ENCODE data around the gene PRKCE.
"Not testable (repeated sequence)": the region's sequence is repeated elsewhere in the genome, so short reads cannot be mapped to it uniquely, and the experiment has no call there.

PRKCE gene

DNA sequence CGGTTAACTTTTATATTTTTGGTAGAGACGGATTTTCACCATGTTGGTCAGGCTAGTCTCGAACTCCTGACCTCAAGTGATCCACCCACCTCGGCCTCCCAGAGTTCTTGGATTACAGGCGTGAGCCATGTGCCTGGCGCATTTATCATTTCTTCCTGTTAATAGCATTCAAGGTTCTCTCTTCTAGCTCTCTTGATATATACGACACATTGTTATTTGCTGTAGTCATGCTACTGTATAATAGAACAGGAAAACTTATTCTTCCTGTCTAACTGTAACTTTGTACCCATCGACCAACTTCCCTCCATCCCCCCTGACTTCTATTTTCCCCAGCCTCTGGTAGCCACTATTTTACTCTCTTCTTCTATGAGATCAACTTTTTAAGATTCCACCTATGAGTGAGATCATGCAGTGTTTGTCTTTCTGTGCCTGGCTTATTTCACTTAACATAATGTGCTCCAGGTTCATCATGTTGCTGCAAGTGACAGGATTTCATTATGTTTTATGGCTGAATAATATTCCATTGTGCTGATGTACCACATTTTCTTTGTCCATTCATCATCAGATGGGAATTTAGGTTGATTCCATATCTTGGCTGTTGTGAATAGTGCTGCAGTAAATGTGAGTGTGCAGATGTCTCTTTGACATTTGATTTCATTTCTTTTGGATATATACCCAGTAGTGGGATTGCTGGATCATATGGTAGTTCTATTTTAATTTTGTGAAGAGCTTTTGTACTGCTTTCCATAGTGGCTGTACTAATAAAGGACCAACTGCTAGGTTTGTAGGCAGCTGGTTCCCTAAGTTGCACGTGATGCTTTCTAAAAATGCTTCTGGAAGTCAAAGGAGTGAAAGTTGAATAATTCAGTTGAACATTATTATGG lies 205.2 kb downstream of the PRKCE start:
- Histone ChIP-seq H3K27ac (ENCODE audit: low read depth, low read length) (no peak overlapping the region), H3K4me1 (ENCODE audit: insufficient read depth, low read length) (peaks cover 64% of the 10 kb centered on the region), H3K27me3 (ENCODE audit: control insufficient read depth in 1 of 2, insufficient read depth in 2 of 2, low read length in 2 of 2) (no peaks in the 10 kb centered on the region)

DNA sequence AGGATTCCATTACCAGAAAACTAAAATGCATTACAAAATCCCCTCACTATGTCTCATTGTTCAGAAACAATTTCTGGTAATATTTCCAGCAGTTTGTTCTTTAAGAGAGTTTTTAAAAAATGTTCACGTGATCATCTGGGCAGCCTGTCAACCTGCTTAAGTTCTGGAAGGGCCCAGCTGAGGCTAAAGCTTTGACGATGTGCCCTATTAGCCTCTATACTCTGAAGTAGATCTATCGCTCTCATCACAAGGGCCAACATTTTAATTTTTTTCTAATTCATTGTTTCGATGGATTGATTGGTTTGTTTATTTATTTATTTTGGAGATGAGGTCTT lies 205.8 kb downstream of the PRKCE start:
- Histone ChIP-seq H3K27ac (ENCODE audit: low read depth, low read length) (peak overlapping the region; percentile 45), H3K27me3 (ENCODE audit: control insufficient read depth in 1 of 2, insufficient read depth in 2 of 2, low read length in 2 of 2) (no peaks in the 10 kb centered on the region), H3K4me1 (ENCODE audit: insufficient read depth, low read length) (peaks cover 57% of the 10 kb centered on the region)

More for the DNA sequence above, 205.2 kb downstream of the PRKCE start:
- H3K9ac ChIP-seq (ENCODE audit: low read length), result no peak overlapping the region
- no peak overlapping the region for H3K4me3 ChIP-seq (ENCODE audit: low read depth in 1 of 2, low read length in 2 of 2)
- H3K36me3 ChIP-seq (ENCODE audit: insufficient read depth, low read length), result no peaks in the 10 kb centered on the region
- H3K9me3 ChIP-seq (ENCODE audit: low read length), result no peaks in the 10 kb centered on the region

DNA sequence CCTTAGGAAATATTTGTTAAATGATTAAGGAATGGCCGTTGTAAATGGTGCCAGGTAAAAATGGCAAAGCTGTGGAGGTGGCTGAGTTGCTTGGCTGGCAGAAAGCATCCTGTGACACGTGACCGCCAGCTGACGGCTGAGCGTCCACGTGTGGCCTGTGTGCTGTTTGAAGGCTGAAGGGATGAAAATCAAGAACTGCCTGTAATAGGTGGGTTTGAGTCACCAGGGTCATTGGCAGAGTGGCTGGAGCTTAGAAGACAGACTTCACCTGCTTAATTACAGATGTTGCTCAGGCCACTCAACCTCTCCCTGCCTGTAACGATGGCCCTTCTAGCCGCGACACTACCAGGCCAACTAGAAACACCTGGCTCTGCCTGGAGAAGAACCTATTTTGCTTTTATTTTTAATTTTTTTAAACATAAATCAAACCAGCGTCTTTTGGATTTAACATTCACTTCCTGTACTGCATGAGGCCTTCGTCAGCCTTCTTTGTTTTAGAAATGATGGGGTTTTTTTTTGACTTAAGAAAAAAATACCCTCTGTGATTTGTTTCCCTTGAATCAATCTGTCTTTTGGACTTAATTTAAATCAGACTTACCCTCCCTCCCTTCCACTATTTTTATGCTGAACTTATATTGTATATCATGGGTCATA lies 206.5 kb downstream of the PRKCE start:
- Histone ChIP-seq H3K9ac (ENCODE audit: low read length) (no peak overlapping the region), H3K27ac (ENCODE audit: low read depth, low read length) (peak overlapping the region; percentile 45), H3K9me3 (ENCODE audit: low read length) (no peaks in the 10 kb centered on the region), H3K4me3 (ENCODE audit: low read depth in 1 of 2, low read length in 2 of 2) (no peak overlapping the region), H3K27me3 (ENCODE audit: control insufficient read depth in 1 of 2, insufficient read depth in 2 of 2, low read length in 2 of 2) (no peaks in the 10 kb centered on the region), H3K36me3 (ENCODE audit: insufficient read depth, low read length) (no peaks in the 10 kb centered on the region), H3K4me1 (ENCODE audit: insufficient read depth, low read length) (peaks cover 62% of the 10 kb centered on the region)

More for the DNA sequence above, 205.8 kb downstream of the PRKCE start:
- Histone ChIP-seq H3K9me3 (ENCODE audit: low read length) (no peaks in the 10 kb centered on the region), H3K9ac (ENCODE audit: low read length) (no peak overlapping the region), H3K4me3 (ENCODE audit: low read depth in 1 of 2, low read length in 2 of 2) (no peak overlapping the region), H3K36me3 (ENCODE audit: insufficient read depth, low read length) (no peaks in the 10 kb centered on the region)

DNA sequence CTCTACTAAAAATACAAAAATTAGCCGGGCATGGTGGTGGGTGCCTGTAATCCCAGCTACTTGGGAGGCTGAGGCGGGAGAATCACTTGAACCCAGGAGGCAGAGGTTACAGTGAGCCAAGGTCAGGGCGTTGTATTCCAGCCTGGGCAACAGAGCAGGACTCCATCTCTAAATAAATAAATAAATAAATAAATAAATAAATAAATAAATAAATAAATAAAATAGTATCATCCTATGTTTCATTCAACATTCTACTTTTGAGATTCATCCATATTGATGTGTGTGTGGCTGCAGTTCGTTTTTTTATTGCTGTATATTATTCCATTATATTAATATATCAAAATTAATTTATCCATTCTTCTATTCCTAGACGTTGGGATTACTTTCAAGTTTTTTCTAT lies 207.4 kb downstream of the PRKCE start:
- H3K4me3 ChIP-seq (ENCODE audit: low read depth in 1 of 2, low read length in 2 of 2); H3K9ac ChIP-seq (ENCODE audit: low read length); H3K9me3 ChIP-seq (ENCODE audit: low read length); H3K36me3 ChIP-seq (ENCODE audit: insufficient read depth, low read length); H3K27ac ChIP-seq (ENCODE audit: low read depth, low read length); H3K27me3 ChIP-seq (ENCODE audit: control insufficient read depth in 1 of 2, insufficient read depth in 2 of 2, low read length in 2 of 2): not testable (repeated sequence)
- H3K4me1 ChIP-seq (ENCODE audit: insufficient read depth, low read length), result peaks cover 58% of the 10 kb centered on the region

DNA sequence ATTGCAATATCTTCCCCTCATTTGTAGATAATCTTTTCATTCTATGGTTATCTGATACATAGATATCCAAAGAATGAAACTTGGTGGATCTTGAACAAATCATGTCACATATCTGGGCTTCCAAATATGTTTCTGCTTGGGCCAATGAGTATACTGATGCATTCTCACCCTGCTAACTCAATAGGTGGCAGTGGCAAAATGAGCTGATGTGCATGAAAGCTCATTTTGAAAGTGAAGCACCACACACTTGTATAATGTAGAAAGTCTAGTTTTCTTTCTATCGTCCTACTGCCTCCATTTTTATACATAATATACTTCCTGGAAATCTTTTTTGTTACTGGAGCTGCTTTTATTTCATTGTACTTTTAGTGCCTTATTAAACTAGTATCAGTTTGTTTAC lies 208.2 kb downstream of the PRKCE start:
- H3K4me1 ChIP-seq (ENCODE audit: insufficient read depth, low read length), result peaks cover 50% of the 10 kb centered on the region
- H3K9ac ChIP-seq (ENCODE audit: low read length), result no peak overlapping the region
- H3K27me3 ChIP-seq (ENCODE audit: control insufficient read depth in 1 of 2, insufficient read depth in 2 of 2, low read length in 2 of 2), result no peaks in the 10 kb centered on the region
- H3K27ac ChIP-seq (ENCODE audit: low read depth, low read length), result peak overlapping the region; percentile 62
- H3K36me3 ChIP-seq (ENCODE audit: insufficient read depth, low read length), result no peaks in the 10 kb centered on the region
- no peaks in the 10 kb centered on the region for H3K9me3 ChIP-seq (ENCODE audit: low read length)
- no peak overlapping the region for H3K4me3 ChIP-seq (ENCODE audit: low read depth in 1 of 2, low read length in 2 of 2)

DNA sequence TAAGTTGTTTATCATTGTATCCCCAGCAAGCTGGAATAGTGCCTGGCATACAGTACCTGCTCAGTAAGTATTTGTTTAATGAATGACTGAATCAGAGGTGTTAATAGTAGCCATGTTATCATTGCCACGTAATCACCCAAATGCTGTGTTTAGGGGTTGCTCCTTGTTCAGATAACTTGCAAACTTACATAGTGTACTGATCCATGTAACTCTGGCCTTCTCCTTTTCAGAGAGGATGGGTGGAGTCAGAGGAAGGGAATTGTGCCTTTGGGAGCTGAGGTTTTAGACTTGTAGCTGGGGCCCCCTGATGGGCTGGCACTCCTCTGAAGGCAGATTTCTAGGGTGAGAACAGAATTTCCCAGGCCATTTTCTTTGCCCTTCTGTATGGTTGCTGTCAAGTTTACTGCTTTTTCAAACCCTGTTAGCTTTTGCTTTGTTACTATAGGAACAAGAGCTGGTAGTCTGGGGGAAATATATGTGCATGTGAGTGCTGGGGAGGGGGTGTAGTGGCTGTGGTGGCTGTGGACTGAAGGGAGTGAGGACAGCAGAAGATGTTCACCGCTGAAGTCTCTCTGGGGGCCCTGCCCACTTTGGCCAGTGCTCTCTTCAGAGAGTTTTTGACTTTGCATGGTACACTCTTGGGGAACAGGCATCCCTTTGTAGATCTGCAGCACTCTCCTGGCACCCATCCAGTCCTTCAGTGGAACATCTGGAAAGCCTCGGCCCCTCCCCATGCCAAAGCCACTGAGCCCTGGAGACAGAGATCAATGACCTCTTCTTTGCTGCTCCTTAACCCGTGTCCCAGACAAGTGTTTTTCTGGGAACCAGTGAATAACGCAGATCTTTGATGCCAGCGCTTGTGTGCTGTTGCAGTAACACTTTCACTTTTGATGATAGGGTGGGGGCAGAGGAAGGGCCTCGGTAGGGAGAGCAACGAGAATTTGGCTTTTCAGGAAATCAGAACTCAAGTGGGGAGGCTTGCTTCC lies 209.0 kb downstream of the PRKCE start:
- H3K27ac ChIP-seq (ENCODE audit: low read depth, low read length), result peak overlapping the region; percentile 62
- H3K27me3 ChIP-seq (ENCODE audit: control insufficient read depth in 1 of 2, insufficient read depth in 2 of 2, low read length in 2 of 2), result no peaks in the 10 kb centered on the region
- no peaks in the 10 kb centered on the region for H3K36me3 ChIP-seq (ENCODE audit: insufficient read depth, low read length)
- no peaks in the 10 kb centered on the region for H3K9me3 ChIP-seq (ENCODE audit: low read length)
- peak overlapping the region; percentile 4 for H3K9ac ChIP-seq (ENCODE audit: low read length)
- peak overlapping the region in 1 of 2 donors; percentile 46 for H3K4me3 ChIP-seq (ENCODE audit: low read depth in 1 of 2, low read length in 2 of 2)
- peaks cover 43% of the 10 kb centered on the region for H3K4me1 ChIP-seq (ENCODE audit: insufficient read depth, low read length)

DNA sequence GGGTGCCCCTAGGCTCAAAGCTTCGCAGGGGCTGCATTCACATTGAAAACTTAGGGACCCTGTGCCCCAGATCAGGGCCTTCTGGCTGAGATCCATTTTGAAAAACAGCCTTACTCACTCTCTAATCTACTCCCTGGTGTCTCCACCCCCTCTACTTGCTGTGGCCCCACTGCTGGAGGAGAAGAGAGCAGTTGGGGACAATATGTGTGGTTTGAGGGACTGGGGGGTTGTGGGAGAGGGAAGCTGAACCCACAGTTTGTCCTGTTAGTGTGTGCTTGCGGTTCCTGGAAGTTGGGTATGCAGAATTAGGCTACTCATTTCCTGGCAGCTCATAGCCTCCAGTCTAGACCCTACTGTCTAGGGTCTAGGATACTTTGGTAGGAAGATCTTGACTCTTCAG lies 211.4 kb downstream of the PRKCE start:
- Histone ChIP-seq H3K9me3 (ENCODE audit: low read length) (no peaks in the 10 kb centered on the region), H3K4me3 (ENCODE audit: low read depth in 1 of 2, low read length in 2 of 2) (no peak overlapping the region), H3K4me1 (ENCODE audit: insufficient read depth, low read length) (peaks cover 25% of the 10 kb centered on the region), H3K27me3 (ENCODE audit: control insufficient read depth in 1 of 2, insufficient read depth in 2 of 2, low read length in 2 of 2) (no peaks in the 10 kb centered on the region), H3K9ac (ENCODE audit: low read length) (no peak overlapping the region), H3K27ac (ENCODE audit: low read depth, low read length) (no peak overlapping the region), H3K36me3 (ENCODE audit: insufficient read depth, low read length) (no peaks in the 10 kb centered on the region)

DNA sequence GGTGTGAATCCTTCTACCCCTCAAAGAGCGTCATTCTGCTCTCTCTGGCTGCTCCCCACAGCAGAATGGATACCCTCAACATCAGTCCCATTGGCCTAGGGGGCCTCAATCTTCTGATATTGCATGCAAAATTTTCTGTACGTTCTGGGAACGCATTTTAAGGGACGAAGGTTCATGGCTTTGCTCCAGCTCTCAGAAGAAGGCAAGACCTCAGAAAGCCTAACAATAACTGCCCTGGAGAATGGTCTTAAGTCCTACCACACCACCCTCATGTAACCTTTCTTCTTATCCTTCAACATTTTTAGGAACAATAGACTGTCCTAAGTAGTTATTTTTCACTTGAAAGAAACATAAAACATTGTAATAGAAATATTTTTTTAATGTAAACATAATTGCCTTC lies 212.6 kb downstream of the PRKCE start:
- Histone ChIP-seq H3K27me3 (ENCODE audit: control insufficient read depth in 1 of 2, insufficient read depth in 2 of 2, low read length in 2 of 2) (no peaks in the 10 kb centered on the region), H3K27ac (ENCODE audit: low read depth, low read length) (no peak overlapping the region), H3K4me1 (ENCODE audit: insufficient read depth, low read length) (peaks cover 21% of the 10 kb centered on the region), H3K9me3 (ENCODE audit: low read length) (no peaks in the 10 kb centered on the region), H3K36me3 (ENCODE audit: insufficient read depth, low read length) (no peaks in the 10 kb centered on the region), H3K9ac (ENCODE audit: low read length) (no peak overlapping the region), H3K4me3 (ENCODE audit: low read depth in 1 of 2, low read length in 2 of 2) (no peak overlapping the region)

DNA sequence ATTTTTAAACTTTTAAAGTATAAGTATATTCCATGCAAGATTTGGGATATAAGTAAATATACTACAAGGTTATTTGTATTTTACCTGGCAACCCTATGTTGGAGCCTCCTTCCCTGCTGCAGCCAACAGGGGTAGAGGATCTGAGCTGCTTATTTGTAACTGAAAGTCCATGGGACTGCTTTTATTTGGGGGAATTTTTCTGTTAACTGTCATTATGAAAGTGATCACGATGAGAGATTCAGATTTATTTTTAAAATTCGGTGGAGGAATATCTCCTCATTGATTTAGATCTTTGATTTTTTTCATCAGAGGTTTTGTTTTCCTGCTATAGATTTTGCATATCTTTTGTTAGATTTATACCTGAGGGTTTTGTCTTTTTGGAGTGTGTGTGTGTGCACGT lies 215.9 kb downstream of the PRKCE start:
- H3K4me3 ChIP-seq (ENCODE audit: low read depth in 1 of 2, low read length in 2 of 2), result no peak overlapping the region
- H3K4me1 ChIP-seq (ENCODE audit: insufficient read depth, low read length), result peaks cover 23% of the 10 kb centered on the region
- H3K9ac ChIP-seq (ENCODE audit: low read length), result no peak overlapping the region
- no peaks in the 10 kb centered on the region for H3K9me3 ChIP-seq (ENCODE audit: low read length)
- no peaks in the 10 kb centered on the region for H3K36me3 ChIP-seq (ENCODE audit: insufficient read depth, low read length)
- no peak overlapping the region for H3K27ac ChIP-seq (ENCODE audit: low read depth, low read length)
- H3K27me3 ChIP-seq (ENCODE audit: control insufficient read depth in 1 of 2, insufficient read depth in 2 of 2, low read length in 2 of 2), result no peaks in the 10 kb centered on the region

DNA sequence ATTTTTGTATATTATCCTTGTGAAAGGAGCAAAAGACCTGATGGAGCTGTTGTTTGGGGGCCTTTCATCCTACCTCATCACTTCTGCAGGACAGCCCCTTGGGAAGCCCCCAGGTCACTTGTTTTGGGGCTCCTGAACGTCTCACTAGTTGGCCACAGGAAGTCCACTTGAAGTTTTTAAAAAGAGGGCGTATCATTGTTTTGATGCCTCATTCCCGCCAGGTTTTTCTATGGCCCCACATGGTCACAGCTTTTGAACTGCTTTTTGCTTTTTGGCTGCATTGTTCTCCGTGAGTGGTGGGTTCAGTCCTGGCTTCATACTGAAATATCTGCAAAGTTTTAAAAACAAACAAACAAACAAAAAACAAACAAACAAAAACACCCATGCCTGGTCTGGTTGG lies 216.3 kb downstream of the PRKCE start:
- no peak overlapping the region for H3K9ac ChIP-seq (ENCODE audit: low read length)
- no peak overlapping the region for H3K27ac ChIP-seq (ENCODE audit: low read depth, low read length)
- H3K4me1 ChIP-seq (ENCODE audit: insufficient read depth, low read length), result peaks cover 23% of the 10 kb centered on the region
- no peak overlapping the region for H3K4me3 ChIP-seq (ENCODE audit: low read depth in 1 of 2, low read length in 2 of 2)
- H3K27me3 ChIP-seq (ENCODE audit: control insufficient read depth in 1 of 2, insufficient read depth in 2 of 2, low read length in 2 of 2), result no peaks in the 10 kb centered on the region
- no peaks in the 10 kb centered on the region for H3K9me3 ChIP-seq (ENCODE audit: low read length)
- H3K36me3 ChIP-seq (ENCODE audit: insufficient read depth, low read length), result no peaks in the 10 kb centered on the region

DNA sequence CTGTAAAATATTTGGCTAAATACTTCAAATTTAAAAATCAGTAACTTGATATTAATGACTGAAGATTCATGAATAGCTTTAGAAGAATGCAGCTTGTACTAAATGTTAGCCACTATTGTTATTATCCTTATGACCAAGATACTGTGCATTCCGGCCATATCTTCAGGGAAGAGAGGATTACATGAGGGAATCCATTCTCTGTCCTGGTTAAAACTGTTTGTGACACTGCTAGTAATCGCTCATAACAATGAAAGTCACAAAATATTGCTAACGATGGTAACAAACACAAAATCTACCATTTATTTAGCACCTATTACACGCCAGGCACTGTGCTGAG lies 217.7 kb downstream of the PRKCE start:
- Histone ChIP-seq H3K4me1 (ENCODE audit: insufficient read depth, low read length) (peaks cover 32% of the 10 kb centered on the region), H3K9ac (ENCODE audit: low read length) (no peak overlapping the region), H3K27me3 (ENCODE audit: control insufficient read depth in 1 of 2, insufficient read depth in 2 of 2, low read length in 2 of 2) (no peaks in the 10 kb centered on the region), H3K9me3 (ENCODE audit: low read length) (no peaks in the 10 kb centered on the region), H3K27ac (ENCODE audit: low read depth, low read length) (no peak overlapping the region), H3K36me3 (ENCODE audit: insufficient read depth, low read length) (no peaks in the 10 kb centered on the region), H3K4me3 (ENCODE audit: low read depth in 1 of 2, low read length in 2 of 2) (no peak overlapping the region)

Measured in muscle layer of colon (tissue), 2 donors.